ENCODE measurements around the gene DNAJB12. TPM values are rescaled to one million over a fixed set of nuclear protein-coding genes. Genes with fewer than 3 reads are reported as not detected.

Gene DNAJB12
- total and polyA plus RNA-seq, 10 donors, result 13.6 to 55.4 (median 40.5) TPM

- no peak for DNase-seq
- TF ChIP-seq POLR2A (IDR thresholded peaks at IDR 0.05) (no peak), POLR2AphosphoS5 (IDR thresholded peaks at IDR 0.05) (no peak), CTCF (IDR thresholded peaks at IDR 0.05 in 8 of 11, conservative IDR thresholded peaks at IDR 0.05 in 3 of 11) (no peak)
- Histone ChIP-seq H3K4me1 (peaks cover 15 to 67% (median 37%) of the 10 kb centered on the region in 6 donors), H3K27me3 (replicated peaks in 1 of 7) (no peaks in the 10 kb centered on the region), H3K27ac (peak overlapping the region in 2 of 8 donors; percentile 14 to 30), H3K4me3 (no peak overlapping the region), H3K9me3 (no peaks in the 10 kb centered on the region), H3K36me3 (no peaks in the 10 kb centered on the region)
- intact Hi-C loops (cut with DNase I; ENCODE audit: low total_unique reads), result no loop called here
- 82 to 91% (median 89%) methylated on average over 6 to 8 of the region's 8 CpGs for WGBS, 5 donors
Measured at GRCh38 chr10:72303424-72304128, 51.1 kb downstream of the DNAJB12 start.

- TF ChIP-seq CTCF (IDR thresholded peaks at IDR 0.05 in 8 of 11, conservative IDR thresholded peaks at IDR 0.05 in 3 of 11), result no peak
- TF ChIP-seq POLR2A (IDR thresholded peaks at IDR 0.05), result no peak
- TF ChIP-seq POLR2AphosphoS5 (IDR thresholded peaks at IDR 0.05), result no peak
- Histone ChIP-seq H3K4me3 (peak overlapping the region in 1 of 8 donors; percentile 75), H3K27ac (peak overlapping the region; percentile 94 to 100 (median 98)), H3K27me3 (replicated peaks in 1 of 7) (no peaks in the 10 kb centered on the region), H3K36me3 (no peaks in the 10 kb centered on the region), H3K9me3 (no peaks in the 10 kb centered on the region), H3K4me1 (peaks cover 21 to 68% (median 32%) of the 10 kb centered on the region in 6 donors)
- intact Hi-C loops (cut with DNase I; ENCODE audit: low total_unique reads), result no loop called here
- DNase-seq, result peak; percentile 86
- WGBS, 5 donors, result 77 to 83% (median 81%) methylated on average over 14 to 16 of the region's 16 CpGs
Measured at GRCh38 chr10:72298592-72299519, 55.9 kb downstream of the DNAJB12 start.

GRCh38 chr10:72297805-72298591 is 56.7 kb downstream of the DNAJB12 start:
- 9 to 37% (median 13%) methylated on average over 19 to 55 of the region's 55 CpGs for WGBS, 5 donors
- DNase-seq, result peak; percentile 97
- no peaks in the 10 kb centered on the region for H3K9me3 ChIP-seq
- H3K36me3 ChIP-seq, result no peaks in the 10 kb centered on the region
- peaks cover 21 to 69% (median 33%) of the 10 kb centered on the region in 6 donors for H3K4me1 ChIP-seq
- peak; percentile 79 to 91 (median 90) for TF ChIP-seq POLR2A (IDR thresholded peaks at IDR 0.05)
- TF ChIP-seq CTCF (IDR thresholded peaks at IDR 0.05 in 8 of 11, conservative IDR thresholded peaks at IDR 0.05 in 3 of 11), result peak in 4 of 11 experiments; percentile 3 to 12 (median 8)
- peak; percentile 94 to 98 (median 98) for TF ChIP-seq POLR2AphosphoS5 (IDR thresholded peaks at IDR 0.05)
- peak overlapping the region; percentile 26 to 75 (median 53) for H3K4me3 ChIP-seq
- intact Hi-C loops (cut with DNase I; ENCODE audit: low total_unique reads), result no loop called here
- H3K27ac ChIP-seq, result peak overlapping the region; percentile 94 to 100 (median 98)
- no peaks in the 10 kb centered on the region for H3K27me3 ChIP-seq (replicated peaks in 1 of 7)
